EL (cell line): Measurements from ENCODE around the gene GADD45A.
A peak's percentile ranks its signal among the peaks of the same experiment; 100 is the strongest.
"Not testable (repeated sequence)": the region's sequence is repeated elsewhere in the genome, so short reads cannot be mapped to it uniquely, and the experiment has no call there.

Experiments used
- DNase-seq: peaks from one replicate; pipeline ENCODE4 v3.0.0-alpha.2; 2016

GADD45A gene

DNA sequence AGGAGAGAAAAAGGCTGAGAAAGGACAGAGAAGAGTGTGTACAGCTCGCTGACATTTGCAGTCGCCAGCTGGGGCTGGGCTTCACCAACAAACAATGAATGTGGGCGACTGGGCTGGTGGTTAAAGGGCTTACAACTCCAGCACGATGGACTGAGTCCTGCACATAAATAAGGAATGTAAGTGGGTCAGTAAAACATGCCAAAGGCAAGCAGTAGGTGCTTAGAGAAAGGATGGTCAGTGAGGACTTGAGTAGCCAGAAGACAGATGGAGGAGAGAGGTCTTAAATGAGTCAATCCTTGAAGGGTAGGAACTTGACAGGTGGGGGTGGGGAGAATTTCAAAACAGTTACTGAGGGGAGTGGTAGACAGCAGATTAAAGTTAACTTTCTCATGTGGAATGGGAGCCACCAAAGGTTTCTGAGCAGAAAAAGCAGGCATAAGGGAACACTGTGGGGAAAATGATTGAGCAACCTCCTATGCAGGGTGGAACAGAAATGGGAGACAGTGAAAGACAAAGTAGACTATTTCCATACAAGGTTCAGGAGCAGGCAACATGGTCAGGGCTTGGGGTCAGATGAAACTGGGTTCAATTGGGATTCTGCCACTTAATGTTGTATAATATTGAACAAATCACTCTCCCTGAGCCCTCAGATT, 37.4 kb downstream of the GADD45A start:
- peak; percentile 57 for DNase-seq

DNA sequence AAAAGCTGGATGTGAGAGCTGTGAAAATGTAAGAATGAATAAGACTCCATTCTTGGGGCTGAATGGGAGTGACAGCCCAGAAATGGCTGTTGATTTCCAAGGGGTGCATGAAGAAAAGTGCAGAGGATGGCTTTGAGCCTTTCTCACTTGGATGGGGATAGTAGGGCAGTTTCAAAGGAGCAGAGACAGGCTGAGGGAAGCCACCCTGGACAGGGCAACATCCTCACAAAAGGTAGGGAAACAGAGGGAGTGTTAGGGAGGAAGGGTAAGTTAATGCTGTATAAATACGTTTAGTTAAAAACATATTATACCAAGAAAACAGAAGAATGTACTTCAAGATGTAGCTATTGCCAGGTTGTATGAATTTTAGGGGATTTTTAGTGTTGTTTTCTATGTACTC, 38.1 kb downstream of the GADD45A start:
- no peak for DNase-seq

DNA sequence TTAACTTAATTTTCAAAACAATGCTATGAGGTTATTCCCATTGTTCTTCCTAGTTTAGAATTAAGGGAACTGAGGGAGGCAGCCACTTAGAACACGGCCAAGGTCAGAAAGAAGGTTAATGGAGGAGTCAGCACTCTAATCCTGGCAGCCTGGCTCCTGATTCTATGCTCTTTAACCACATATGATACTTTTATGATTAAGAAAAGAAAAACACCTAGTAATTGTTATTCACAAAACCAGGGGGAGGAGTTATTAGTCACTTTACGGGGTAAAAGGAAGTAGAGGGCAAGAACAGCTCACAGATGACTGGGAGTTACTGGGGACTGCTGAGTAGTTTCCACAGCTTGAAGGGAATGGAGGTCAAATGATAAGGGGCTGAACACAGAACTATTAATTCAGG, 38.6 kb downstream of the GADD45A start:
- peak; percentile 76 for DNase-seq

DNA sequence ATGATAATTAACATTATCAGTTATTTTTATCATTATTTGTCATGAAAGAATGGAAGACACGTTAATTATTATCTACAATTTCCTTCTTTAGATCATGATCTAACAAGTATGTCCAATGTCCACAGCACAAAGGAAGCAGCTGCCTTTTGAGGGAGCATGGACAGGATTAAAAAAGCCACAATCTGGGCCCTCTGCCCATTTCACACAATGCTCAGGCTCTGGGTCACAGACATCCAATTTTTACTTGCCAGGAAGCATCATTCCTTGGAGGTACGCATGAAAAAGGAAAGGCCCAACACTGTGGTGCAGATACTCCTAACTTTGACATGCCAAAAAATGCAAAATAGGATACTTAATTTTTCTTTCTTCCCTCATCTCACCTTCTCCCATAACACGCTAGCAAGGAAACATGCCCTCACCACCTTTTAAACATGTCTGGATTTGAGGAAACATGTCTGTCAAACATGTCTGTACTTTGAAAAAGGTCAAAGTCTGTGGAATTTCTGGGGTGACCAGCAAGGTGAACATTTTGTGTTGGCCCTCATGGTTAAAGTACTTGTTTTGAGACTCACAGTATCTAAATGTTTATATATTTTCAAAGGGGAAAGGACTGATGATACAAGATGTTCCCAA, 40.0 kb downstream of the GADD45A start:
- peak; percentile 92 for DNase-seq

DNA sequence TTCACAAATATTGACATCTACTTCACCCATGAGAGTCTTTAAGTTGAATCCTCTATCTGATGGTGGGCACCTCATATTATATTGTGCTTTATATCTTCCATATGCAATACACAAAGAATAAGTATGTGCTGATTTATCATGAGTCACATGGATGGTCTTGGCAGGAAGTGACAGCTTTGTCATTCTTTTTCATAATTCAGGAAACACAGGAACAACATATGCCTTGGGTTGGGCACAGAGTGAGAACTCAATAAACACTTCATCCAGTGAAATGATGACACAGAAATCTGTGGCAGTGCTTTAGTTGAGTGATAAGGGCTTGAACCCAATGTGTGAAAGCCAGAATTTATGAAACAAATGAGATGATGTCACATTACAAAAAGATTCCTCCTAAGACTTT, 41.2 kb downstream of the GADD45A start:
- peak; percentile 75 for DNase-seq

DNA sequence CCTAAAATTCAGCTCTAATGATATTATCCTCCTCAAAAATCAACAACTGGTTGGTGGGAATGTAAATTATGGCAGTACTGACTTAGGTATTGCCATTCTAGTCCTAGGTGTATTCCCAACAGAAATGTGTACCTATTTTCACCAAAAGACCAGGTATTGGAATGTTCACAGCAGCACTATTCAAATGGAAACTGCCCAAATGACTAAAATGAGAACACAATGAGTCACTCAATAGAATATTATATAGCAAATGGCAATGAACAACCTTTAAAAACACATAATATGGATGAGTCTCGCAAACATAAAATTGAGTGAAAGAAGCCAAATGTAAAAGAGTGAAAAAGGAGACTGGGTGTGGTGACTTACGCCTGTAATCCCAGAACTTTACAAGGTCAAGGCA, 44.9 kb downstream of the GADD45A start:
- no peak for DNase-seq

DNA sequence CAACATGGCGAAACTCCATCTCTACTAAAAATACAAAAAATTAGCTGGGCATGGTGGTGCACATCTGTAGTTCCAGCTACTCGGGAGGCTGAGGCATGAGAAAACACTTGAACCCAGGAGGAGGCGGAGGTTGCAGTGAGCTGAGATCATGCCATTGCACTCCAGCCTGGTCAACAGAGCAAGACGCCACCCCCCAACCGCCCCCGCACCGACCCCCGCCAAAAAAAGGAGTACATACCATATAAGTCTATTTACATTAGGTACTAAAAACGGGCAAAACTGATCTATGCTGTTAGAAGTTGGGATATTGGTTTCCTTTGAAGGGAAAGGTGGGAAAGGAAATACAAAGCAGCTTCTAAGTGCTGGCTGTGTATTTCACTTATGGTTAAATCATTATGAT, 45.3 kb downstream of the GADD45A start:
- not testable (repeated sequence) for DNase-seq

DNA sequence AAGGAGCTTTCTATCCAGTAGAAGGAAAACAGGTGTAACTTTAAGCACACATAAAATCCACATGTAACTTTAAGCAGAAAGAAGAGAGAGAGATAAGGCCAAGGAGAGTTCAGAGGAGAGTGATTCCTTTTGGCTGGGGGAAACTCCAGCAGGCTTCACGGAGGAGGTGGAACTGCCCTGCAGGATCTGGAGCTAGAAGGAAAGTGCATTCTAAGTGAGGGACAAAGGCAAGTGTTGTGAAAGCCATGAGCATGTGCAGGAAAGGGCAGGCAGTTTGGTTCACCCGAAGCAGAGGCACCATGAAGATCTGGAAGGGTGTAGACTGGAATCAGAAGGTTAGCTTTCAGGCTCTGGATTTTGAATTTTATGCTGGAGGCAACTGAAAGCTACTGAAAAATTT, 46.3 kb downstream of the GADD45A start:
- DNase-seq, result no peak

DNA sequence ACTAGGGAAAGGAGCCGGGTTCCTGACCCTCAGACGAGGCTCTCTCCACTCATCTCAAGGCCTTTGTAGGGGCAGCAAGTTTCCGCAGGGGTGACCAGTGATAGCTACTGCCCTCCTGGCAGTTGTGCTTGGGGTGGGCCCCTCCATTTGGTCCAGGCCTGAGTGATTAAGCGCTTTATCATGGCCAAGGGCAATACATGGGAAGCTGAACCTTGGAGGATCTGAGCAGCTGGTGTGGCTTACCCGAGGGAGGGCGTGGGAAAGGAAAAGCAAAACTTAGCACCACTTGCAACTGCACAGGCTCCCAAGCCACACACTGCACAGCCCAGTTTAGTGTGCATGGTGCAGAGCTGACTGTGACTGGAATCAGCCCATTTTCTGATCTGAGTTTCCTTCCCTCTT, 47.8 kb downstream of the GADD45A start:
- DNase-seq, result peak; percentile 38

DNA sequence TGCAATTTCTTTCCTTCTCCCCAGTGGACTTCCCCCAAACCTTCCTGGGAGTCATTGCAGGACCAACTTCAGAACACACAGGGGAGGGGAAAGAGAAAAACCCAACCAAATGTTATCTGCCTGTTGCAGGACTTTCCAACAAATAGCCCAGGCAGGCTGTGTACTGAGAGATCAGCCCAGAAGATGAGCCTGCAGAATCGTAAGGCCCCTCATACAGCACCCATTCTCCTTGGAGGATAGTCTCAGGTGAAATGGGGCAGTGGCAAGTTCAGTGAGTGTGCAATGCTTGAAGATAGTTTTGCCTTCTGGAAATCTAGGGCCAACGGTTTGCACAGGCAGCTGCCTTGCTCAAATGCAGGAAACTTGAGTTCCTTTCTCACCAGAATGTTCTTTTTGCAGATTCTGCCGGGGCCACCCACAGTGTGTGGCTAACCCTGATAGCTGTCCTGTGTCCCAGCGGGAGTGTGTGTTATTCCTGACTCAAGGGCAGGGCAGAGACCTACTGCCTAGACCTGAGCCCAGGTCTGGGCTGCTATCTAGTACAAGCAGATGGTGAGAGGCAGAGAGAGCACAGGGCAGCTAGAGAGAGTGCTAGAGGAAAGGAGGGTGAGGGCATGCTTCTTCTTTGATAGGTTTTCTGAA, 48.8 kb downstream of the GADD45A start:
- DNase-seq, result no peak

DNA sequence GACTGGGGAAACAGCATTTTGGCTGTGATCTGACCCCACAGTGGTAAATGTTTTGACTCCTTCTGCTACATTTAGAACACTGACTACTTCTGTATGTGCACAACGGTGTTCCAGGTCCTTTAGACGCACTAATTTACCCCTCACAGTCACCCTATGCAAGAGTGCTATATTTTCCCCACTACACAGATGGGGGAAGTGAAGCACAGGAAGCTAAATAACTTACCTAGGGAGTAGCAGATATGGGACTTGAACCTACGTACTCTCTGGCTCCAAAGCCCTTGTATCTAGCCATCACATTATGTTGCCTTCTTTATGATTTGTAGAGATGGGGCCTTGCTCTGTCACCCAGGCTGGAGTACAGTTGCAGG, 49.3 kb downstream of the GADD45A start:
- no peak for DNase-seq

DNA sequence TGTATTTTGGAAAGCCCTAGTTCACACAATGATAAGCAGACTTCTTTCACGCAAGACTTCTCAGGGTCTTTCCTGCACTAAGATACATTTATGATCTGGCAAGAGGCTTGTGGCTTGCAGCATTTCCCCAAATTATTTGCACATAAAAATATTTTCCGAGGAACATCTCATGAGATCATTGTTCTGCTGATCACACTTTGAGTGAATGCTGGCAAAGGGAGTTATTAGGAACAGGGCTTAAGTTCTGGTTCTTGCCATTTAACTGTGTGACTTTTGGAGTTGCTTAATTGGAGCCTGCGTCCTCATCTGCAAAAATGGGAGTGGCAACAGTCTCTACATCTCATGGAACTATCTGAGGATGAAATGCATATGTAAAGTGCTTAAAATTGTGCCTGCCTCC, 50.2 kb downstream of the GADD45A start:
- DNase-seq, result no peak

DNA sequence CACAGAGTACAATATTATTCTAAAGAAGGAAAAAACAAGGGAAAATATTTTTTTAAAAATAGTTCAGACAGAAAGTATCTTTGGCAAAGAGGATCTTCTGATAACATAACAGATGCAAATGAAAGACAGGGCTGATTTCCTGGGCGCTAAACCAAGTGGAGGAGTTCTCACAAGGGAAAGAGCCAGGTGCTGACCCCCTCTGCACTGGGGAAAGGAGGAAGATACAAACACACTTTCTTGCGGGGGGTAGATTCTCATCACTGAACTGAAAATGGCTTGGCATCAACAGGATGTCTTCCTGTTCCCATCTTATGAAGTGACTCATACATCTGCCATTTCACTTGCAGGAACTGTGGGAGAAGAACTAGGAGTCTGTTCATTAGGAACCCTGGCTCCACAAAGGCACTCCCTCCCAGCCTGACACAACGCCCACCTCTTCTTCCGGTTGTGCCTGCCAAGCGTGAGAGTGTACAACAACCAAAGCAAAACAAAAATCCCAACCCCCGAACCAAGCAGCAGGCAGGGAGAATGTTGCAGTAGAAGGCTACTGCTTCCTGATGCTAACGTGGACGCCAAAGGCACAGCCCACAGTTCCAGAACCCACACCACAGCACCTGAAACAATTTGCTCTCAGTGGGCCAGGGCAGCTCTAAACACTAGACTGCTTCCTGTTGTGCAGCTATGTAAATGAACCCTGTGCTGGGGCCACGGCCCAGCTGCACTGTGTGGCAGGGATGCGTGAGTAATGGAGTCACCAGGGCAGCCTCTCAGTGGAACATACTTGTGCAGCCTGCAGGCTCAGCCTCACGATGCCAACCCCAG, 51.0 kb downstream of the GADD45A start:
- DNase-seq, result peak; percentile 96

DNA sequence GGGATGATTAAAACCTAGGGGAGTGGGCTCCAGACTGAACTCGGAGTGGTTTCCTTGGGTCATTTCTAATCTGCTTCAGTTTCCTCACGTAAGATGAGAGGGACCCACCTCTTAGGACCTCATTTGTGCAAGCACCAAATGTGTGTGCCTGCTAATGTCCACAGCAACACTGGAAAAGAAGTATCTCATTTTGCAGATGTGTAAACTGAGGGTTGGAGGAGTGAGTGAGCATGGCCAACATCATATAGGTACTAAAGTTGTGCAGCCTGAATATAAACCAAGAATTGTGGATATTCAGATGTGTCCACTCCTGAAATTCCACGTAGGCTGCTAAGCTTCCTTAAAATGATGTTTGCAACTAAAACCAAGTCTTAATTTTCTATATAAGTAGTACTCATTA, 51.7 kb downstream of the GADD45A start:
- DNase-seq, result no peak

DNA sequence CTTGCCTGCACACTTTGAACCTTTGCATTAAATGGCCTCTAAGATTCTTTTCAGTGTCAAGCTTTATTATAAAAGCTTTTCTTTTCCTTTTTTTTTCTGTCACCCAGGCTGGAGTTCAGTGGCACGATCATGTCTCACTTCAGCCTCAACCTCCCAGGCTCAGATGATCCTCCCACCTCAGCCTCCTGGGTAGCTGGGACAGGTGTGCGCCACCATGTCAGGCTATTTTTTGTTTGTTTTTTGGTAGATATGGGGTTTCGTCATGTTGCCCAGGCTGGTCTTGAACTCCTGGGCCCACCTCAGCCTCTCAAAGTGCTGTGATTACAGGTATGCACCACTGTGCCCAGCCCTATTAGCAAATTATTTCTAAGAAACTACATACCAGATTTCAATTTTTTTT, 52.9 kb downstream of the GADD45A start:
- no peak for DNase-seq
